Hepatocyte (in vitro differentiated cells): ENCODE measurements around the gene MYO3B. TPM values are rescaled to one million over a fixed set of nuclear protein-coding genes. Genes with fewer than 3 reads are reported as not detected.

Experiments
- DNase-seq: peaks from one replicate; pipeline ENCODE4 v3.0.0-alpha.2; 2016; ENCODE audit warnings: low spot score
- H2AFZ ChIP-seq: fragments of 200-600 bp; sonication (generic); 2 replicates; pipeline ENCODE4 v1.6.0; 2016; ENCODE audit warnings: antibody characterized with exemption, mild to moderate bottlenecking
- H3K27ac ChIP-seq: fragments of 200-600 bp; sonication (generic); 2 replicates; pipeline ENCODE4 v1.5.1; 2016; ENCODE audit warnings: mild to moderate bottlenecking
- H3K27me3 ChIP-seq: fragments of 200-600 bp; sonication (generic); 2 replicates; pipeline ENCODE4 v1.6.1; 2016
- H3K36me3 ChIP-seq: fragments of 200-600 bp; sonication (generic); replicated peaks from 2 replicates; pipeline ENCODE4 v1.5.1; 2016; ENCODE audit warnings: low read depth; ENCODE audit not compliant: insufficient read depth
- H3K4me1 ChIP-seq: fragments of 200-600 bp; sonication (generic); 2 replicates; pipeline ENCODE4 v1.5.1; 2016; ENCODE audit warnings: mild to moderate bottlenecking, moderate library complexity; ENCODE audit not compliant: insufficient read depth
- H3K4me2 ChIP-seq: fragments of 200-600 bp; sonication (generic); 2 replicates; pipeline ENCODE4 v1.6.0; 2016
- H3K4me3 ChIP-seq: fragments of 200-600 bp; sonication (generic); 2 replicates; pipeline ENCODE4 v1.5.1; 2016; ENCODE audit warnings: mild to moderate bottlenecking
- H3K79me2 ChIP-seq: fragments of 200-600 bp; sonication (generic); 2 replicates; pipeline ENCODE4 v1.6.0; 2017; ENCODE audit warnings: mild to moderate bottlenecking
- H3K9me2 ChIP-seq: fragments of 200-600 bp; sonication (generic); replicated peaks from 2 replicates; pipeline ENCODE4 v1.6.0; 2017; ENCODE audit warnings: mild to moderate bottlenecking; ENCODE audit not compliant: insufficient read depth
- H3K9me3 ChIP-seq: fragments of 200-600 bp; sonication (generic); 2 replicates; pipeline ENCODE4 v1.5.1; 2016; ENCODE audit warnings: low read depth, mild to moderate bottlenecking
- H4K20me1 ChIP-seq: fragments of 200-600 bp; sonication (generic); 2 replicates; pipeline ENCODE4 v1.6.0; 2016; ENCODE audit warnings: mild to moderate bottlenecking; ENCODE audit not compliant: insufficient read depth, poor library complexity, severe bottlenecking
- CTCF ChIP-seq: fragments of 200-600 bp; sonication (generic); IDR thresholded peaks from 2 replicates; pipeline ENCODE4 v1.5.1; 2016; ENCODE audit warnings: antibody characterized with exemption, mild to moderate bottlenecking; ENCODE audit not compliant: poor library complexity
- EZH2 ChIP-seq: fragments of 200-600 bp; sonication (generic); IDR thresholded peaks from 2 replicates; pipeline ENCODE4 v1.6.1; 2016; ENCODE audit warnings: antibody characterized with exemption, mild to moderate bottlenecking, borderline replicate concordance
- EZH2phosphoT487 ChIP-seq: fragments of 200-600 bp; sonication (generic); IDR thresholded peaks from one replicate; pipeline ENCODE4 v1.6.1; 2018; ENCODE audit warnings: antibody characterized with exemption, mild to moderate bottlenecking, low read depth, moderate library complexity; ENCODE audit not compliant: unreplicated experiment, severe bottlenecking
- WGBS: methylation state at CpG from one replicate; pipeline ENCODE4 v1.1.6; 2016; ENCODE audit warnings: low lambda C conversion rate; ENCODE audit errors: missing lambda C conversion rate; 5-methylcytosine and 5-hydroxymethylcytosine counted together
- polyA plus RNA-seq: library from polyadenylated mRNA; unstranded; fragments of >200 nt; fragmentation: Nextera tagmentation; extraction: Ambion mirVana; gene quantifications from 2 replicates; pipeline ENCODE4 v1.2.1, GENCODE V29; 2016
- total RNA-seq: library from RNA; depleted of rRNA; stranded (reverse); fragments of >200 nt; gene quantifications from 2 replicates; pipeline ENCODE4 v1.2.3, GENCODE V29; 2014

The MYO3B gene
- total and polyA plus RNA-seq, 2 experiments from 2014 or later, result 0.63 to 1.1 TPM

GRCh38 chr2:170191166-170191866 is 13.4 kb downstream of the MYO3B start:
- no peaks in the 10 kb centered on the region for H3K27me3 ChIP-seq
- H3K4me3 ChIP-seq, result no peak overlapping the region
- no peak for TF ChIP-seq EZH2
- TF ChIP-seq CTCF, result no peak
- no peak for TF ChIP-seq EZH2phosphoT487
- H2AFZ ChIP-seq, result no peak overlapping the region
- no peaks in the 10 kb centered on the region for H4K20me1 ChIP-seq
- H3K4me1 ChIP-seq, result no peaks in the 10 kb centered on the region
- no peak overlapping the region for H3K4me2 ChIP-seq
- H3K79me2 ChIP-seq, result no peaks in the 10 kb centered on the region
- 93% methylated on average over 8 of the region's 8 CpGs for WGBS
- H3K9me3 ChIP-seq, result no peaks in the 10 kb centered on the region
- H3K27ac ChIP-seq, result no peak overlapping the region
- no peak for DNase-seq
- no peaks in the 10 kb centered on the region for H3K9me2 ChIP-seq
- no peaks in the 10 kb centered on the region for H3K36me3 ChIP-seq

- Histone ChIP-seq H3K9me2 (no peaks in the 10 kb centered on the region), H3K27me3 (no peaks in the 10 kb centered on the region), H4K20me1 (no peaks in the 10 kb centered on the region), H3K36me3 (no peaks in the 10 kb centered on the region), H3K4me3 (no peak overlapping the region), H3K27ac (no peak overlapping the region), H2AFZ (no peak overlapping the region), H3K4me1 (no peaks in the 10 kb centered on the region), H3K79me2 (no peaks in the 10 kb centered on the region), H3K4me2 (no peak overlapping the region), H3K9me3 (no peaks in the 10 kb centered on the region)
- WGBS, result 92% methylated on average over 3 of the region's 3 CpGs
- no peak for TF ChIP-seq CTCF
- no peak for TF ChIP-seq EZH2phosphoT487
- no peak for TF ChIP-seq EZH2
- DNase-seq, result no peak
Observed at GRCh38 chr2:170196963-170197362, 19.0 kb downstream of the MYO3B start.

- H3K4me3 ChIP-seq, result no peak overlapping the region
- no peak for TF ChIP-seq EZH2
- TF ChIP-seq CTCF, result no peak
- TF ChIP-seq EZH2phosphoT487, result no peak
- 91% methylated on average over 1 of the region's 1 CpG for WGBS
Observed at GRCh38 chr2:170201275-170201674, 23.3 kb downstream of the MYO3B start.

More at GRCh38 chr2:170201275-170201674, 23.3 kb downstream of the MYO3B start:
- H2AFZ ChIP-seq, result no peak overlapping the region
- no peaks in the 10 kb centered on the region for H3K36me3 ChIP-seq
- no peaks in the 10 kb centered on the region for H4K20me1 ChIP-seq
- no peaks in the 10 kb centered on the region for H3K79me2 ChIP-seq
- DNase-seq, result no peak
- no peaks in the 10 kb centered on the region for H3K4me1 ChIP-seq
- H3K27ac ChIP-seq, result no peak overlapping the region
- no peaks in the 10 kb centered on the region for H3K9me2 ChIP-seq
- no peaks in the 10 kb centered on the region for H3K9me3 ChIP-seq
- no peak overlapping the region for H3K4me2 ChIP-seq
- no peaks in the 10 kb centered on the region for H3K27me3 ChIP-seq
